Urothelium cell line (cell line): ENCODE measurements around the gene CNTN6.
A peak's percentile ranks its signal among the peaks of the same experiment; 100 is the strongest.

Source experiments
- DNase-seq: peaks from one replicate; pipeline ENCODE4 v3.0.0; 2011; ENCODE audit warnings: low spot score, mixed read lengths
- FAIRE-seq: peaks from 2 replicates; lab custom pipeline; 2011; peaks lifted over from hg19 to GRCh38; lab: Jason Lieb, UNC

Gene CNTN6

DNA sequence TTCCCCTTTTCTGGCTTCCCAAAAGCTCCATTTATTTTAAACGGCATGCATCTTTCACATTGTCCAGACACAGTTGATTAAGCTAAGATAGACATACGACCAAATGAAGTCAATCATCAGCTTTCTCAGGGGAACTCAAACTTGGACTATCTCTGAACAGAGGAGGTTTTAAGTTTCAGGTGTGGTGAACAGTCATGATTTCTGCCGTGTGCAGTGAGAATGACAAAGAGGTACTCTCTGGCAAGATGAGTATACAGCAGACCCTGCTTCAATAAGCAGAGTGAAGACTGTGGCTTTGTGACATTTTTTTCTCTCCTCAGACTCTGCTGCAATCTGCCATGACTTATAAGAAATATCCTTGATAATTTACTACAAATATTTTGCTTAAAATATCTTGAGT, 307.7 kb downstream of the CNTN6 start:
- FAIRE-seq = no peak
- no peak for DNase-seq

- DNase-seq (peak; percentile 58), FAIRE-seq (no peak)
Observed at GRCh38 chr3:1404270-1404962, 311.6 kb downstream of the CNTN6 start.

DNA sequence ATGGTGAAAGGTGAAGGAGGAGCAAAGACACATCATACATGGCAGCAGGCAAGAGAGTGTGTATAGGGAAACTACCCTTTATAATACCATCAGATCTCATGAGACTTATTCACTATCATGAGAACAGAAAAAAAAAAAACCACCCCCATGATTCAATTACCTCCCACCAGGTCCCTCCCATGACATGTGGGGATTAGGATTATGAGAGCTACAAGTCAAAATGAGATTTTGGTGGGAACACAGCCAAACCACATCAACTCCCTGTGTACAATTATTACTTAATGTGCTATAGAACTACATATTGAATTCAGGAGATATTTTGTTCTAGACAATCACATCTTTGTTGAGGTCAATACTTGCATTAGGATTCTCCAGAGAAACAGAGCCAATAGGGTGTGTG, 313.4 kb downstream of the CNTN6 start:
- FAIRE-seq = no peak
- DNase-seq = no peak

- FAIRE-seq (no peak), DNase-seq (no peak)
Observed at GRCh38 chr3:1421577-1421976, 328.8 kb downstream of the CNTN6 start.

DNA sequence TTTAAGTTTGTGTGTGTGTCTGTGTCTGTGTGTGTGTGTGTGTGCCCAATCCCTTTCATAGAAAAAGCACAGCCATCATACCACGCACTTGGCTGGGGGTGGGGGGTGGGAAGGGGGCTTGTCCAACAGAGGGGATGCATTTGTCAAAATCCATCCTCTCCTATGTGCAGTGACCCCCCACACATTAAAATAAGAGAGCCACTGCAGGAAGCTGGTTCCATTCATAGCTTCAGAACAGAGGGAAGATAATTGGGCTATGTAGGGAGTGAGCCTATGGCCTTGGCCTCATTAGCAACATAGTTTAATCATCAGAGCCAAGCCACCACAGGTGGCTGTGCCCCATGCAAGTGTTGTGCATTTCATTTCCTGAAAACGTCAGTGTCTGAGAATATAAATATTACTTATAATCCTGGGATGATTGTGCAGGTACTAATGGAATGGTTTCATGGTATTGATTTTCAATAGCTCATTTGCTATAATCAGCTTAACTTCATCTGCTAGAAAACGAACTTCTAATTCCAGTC, 330.8 kb downstream of the CNTN6 start:
- DNase-seq = no peak
- no peak for FAIRE-seq

DNA sequence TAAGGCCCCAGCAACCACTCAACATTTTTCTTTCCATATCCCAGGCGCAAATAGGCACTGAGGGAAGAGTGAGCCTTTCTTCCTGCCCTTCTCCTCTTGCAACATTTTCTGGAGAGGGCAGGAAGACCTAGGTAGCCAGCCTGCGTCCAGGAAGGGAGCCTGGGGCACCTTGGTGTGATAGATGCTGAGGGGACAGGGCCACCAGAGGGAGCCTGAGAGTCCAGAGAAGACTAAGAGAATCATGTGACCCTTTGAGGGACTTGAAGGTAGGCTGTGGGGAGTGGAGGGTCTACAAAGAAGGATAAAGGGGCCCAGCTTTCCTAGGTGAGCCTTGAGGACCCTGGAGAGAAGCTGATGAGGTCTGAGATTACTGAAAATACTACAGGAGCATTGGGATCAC, 346.6 kb downstream of the CNTN6 start:
- FAIRE-seq = no peak

DNA sequence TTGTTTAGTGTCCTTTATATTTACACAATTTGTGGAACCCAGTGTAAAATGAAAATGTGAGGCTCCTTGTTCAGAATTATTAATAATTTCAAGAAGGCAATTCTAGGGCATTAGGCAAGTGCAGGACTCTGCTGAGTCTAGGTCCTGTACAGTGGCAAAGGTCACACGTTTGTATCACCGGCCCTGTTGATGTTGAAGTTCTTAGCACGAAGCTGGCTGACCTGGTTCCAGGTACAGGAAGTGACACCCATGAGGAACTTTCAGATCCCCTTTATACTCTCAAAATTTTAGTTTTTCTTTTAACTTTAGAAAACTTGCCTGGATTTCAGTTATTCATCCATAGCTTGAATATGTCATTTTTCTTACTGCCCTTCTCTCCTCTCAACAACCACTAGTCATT, 349.4 kb downstream of the CNTN6 start:
- DNase-seq (no peak), FAIRE-seq (no peak)

More for the DNA sequence above, 346.6 kb downstream of the CNTN6 start:
- no peak for DNase-seq

DNA sequence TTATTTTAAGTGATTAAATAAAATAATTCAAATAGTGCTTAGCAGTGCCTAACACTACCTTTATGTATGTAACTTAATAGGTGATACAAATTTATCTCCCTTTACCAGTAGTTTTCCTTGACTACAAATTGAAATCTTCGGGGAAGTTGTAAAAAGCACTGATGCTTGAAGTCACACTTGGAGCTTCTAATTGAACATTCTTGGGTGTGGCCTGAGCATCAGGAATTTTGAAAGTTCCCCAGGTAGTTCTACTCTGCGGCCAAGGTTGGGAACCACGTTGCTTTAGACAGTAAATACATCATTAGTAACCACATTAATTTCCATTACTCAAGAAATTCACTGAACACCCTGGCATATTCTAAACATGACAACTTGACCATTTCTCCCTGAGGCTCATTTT, 351.4 kb downstream of the CNTN6 start:
- DNase-seq = no peak
- no peak for FAIRE-seq

DNA sequence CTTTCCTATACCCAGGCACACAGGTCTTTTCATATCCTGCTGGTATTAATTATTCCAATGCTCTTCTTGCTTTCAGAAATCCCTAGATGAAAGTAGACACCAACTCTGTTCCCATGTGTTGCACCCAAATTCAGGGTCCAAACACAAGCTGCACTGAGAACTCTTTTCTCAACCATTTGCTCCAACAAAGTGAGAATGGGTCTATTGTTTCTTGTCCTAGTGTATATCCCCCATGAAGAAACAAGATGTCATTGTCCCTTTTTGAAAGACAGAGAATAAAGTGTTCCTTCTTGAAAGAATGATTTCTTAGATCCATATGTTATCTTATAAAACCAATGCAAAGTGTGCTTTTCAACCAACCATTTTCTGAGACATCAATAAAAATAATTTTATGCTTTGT, 353.7 kb downstream of the CNTN6 start:
- DNase-seq = no peak
- FAIRE-seq = no peak

DNA sequence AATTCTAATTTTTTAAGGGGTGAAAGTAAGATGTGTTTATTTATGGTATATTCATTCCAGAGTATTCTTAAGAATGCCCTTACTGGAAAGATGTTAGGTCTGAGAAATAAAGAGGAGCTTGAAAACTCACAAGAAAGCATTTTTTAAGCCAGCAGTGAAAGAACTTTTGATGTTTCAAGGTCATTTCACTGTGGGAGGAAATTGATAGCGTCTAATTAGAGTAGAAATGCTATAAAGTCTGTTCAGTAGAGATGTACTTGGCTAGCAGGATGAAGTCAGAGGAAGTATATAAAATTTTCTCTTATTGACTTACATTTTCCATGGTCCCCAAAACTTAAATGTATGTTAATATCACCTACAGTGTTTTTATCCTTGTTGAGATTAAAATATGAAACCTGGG, 354.6 kb downstream of the CNTN6 start:
- FAIRE-seq (no peak), DNase-seq (no peak)

DNA sequence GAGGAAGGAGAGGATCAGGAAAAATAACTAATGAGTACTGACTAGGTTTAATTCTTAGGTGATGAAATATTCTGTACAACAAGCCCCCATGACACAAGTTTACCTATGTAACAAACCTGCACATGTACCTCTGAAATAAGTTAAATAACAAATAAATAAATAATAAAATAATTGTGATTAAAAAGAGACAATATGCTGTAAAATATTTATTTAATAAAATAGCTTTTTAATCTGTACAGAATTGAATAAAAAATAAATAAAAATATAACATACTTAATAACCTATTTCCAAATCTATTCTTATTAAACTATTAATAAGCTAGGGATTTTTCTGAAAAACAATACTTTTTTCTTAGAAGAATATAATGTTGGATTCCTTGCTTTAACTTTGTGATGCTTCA, 355.6 kb downstream of the CNTN6 start:
- FAIRE-seq (no peak), DNase-seq (no peak)
